ENCODE data around the gene DLGAP1. TPM values are rescaled to one million over a fixed set of nuclear protein-coding genes. Genes with fewer than 3 reads are reported as not detected.
A peak's percentile ranks its signal among the peaks of the same experiment; 100 is the strongest.
"Not testable (repeated sequence)": the region's sequence is repeated elsewhere in the genome, so short reads cannot be mapped to it uniquely, and the experiment has no call there.

Gene DLGAP1
- total RNA-seq, 6 experiments from 2014 or later: 0.09 to 0.31 (median 0.18) TPM; not detected in 2

GRCh38 chr18:3706279-3707097, 748.6 kb downstream of the DLGAP1 start:
- no peaks in the 10 kb centered on the region for H3K9me3 ChIP-seq
- H3K4me1 ChIP-seq: peaks cover 0 to 10% (median 0%) of the 10 kb centered on the region in 4 donors
- no peak overlapping the region for H3K4me3 ChIP-seq
- ATAC-seq (peak; percentile 17 to 49 (median 37)), DNase-seq (no peak)
- intact Hi-C loops (cut with DNase I): no loop called here
- H3K27ac ChIP-seq: no peak overlapping the region
- no peaks in the 10 kb centered on the region for H3K27me3 ChIP-seq
- WGBS (ENCODE audit: insufficient coverage, low coverage, low lambda C conversion rate, missing lambda C conversion rate): 47% methylated on average over 9 of the region's 9 CpGs
- no peaks in the 10 kb centered on the region for H3K36me3 ChIP-seq
- no peak for TF ChIP-seq POLR2A (IDR thresholded peaks at IDR 0.05)
- TF ChIP-seq, protein P1, sequence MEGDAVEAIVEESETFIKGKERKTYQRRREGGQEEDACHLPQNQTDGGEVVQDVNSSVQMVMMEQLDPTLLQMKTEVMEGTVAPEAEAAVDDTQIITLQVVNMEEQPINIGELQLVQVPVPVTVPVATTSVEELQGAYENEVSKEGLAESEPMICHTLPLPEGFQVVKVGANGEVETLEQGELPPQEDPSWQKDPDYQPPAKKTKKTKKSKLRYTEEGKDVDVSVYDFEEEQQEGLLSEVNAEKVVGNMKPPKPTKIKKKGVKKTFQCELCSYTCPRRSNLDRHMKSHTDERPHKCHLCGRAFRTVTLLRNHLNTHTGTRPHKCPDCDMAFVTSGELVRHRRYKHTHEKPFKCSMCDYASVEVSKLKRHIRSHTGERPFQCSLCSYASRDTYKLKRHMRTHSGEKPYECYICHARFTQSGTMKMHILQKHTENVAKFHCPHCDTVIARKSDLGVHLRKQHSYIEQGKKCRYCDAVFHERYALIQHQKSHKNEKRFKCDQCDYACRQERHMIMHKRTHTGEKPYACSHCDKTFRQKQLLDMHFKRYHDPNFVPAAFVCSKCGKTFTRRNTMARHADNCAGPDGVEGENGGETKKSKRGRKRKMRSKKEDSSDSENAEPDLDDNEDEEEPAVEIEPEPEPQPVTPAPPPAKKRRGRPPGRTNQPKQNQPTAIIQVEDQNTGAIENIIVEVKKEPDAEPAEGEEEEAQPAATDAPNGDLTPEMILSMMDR (IDR thresholded peaks at IDR 0.05): no peak

DNA sequence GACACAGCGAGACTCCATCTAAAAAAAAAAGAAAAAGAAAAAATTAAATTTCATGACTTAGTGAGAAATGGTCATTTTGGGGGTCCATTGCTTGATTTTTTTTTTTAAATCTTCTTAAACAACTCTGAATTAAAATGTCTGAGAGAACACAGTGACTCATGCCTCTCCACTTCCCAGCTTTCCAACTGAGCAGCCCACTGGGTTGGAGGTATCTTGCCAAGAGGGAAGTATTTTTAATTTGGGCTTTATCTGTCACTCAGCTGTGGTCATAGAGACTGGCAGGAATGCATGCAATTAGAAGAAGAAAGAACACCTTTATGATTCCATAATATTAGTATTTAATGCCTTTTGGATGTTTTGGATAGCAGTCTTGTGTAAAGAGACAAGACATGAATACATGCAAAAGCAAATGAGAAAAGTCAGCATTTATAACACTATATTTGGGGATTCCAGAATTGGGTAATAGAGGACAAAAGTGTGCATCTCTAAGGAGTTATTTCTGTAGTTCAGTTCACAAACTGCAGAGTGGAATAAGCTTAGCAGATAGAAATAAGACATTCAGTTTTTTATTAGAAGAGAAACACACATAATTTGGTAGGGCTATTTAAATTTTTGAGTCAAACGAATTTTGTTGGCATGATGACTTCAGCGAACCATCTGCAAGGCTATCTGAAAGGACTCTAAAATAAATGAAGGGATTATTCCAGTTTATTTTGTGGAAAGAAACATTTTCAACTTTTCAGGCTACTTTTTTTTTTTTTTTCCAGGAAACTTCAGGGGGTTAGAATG, 750.4 kb downstream of the DLGAP1 start:
- no peak for DNase-seq
- WGBS (ENCODE audit: insufficient coverage, low coverage, low lambda C conversion rate, missing lambda C conversion rate): 75% methylated on average over 3 of the region's 3 CpGs
- intact Hi-C loops (cut with DNase I): no loop called here

DNA sequence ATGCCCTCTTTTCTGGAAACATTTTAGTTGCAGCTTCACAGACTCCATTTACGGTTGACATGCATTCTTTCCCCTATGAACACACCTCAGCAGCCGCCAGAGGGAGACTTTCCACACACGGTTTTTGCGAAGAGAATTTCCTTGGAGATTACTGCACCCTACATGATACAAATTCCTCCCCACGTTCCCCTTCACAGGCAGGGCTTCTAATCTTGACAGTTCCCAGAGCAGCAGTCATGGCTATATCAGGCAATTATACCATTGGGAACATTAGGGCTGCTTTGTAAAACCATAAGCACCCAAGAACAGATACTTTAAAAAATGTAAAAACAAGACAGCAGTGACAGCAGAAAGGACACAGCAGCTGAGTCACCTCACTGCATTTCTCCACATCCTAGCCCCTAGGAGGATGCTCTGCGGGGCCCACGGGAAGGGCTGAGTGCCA, 751.4 kb downstream of the DLGAP1 start:
- Histone ChIP-seq H3K9me3 (no peaks in the 10 kb centered on the region), H3K27ac (no peak overlapping the region), H3K4me3 (no peak overlapping the region), H3K36me3 (no peaks in the 10 kb centered on the region), H3K4me1 (no peaks in the 10 kb centered on the region), H3K27me3 (no peaks in the 10 kb centered on the region)
- intact Hi-C loops (cut with DNase I): no loop called here
- peak; percentile 80 to 81 (median 81) for ATAC-seq
- DNase-seq: peak; percentile 55 to 62 (median 59)
- TF ChIP-seq, protein P1 (IDR thresholded peaks at IDR 0.05): peak; percentile 63 to 73 (median 69)
- TF ChIP-seq POLR2A (IDR thresholded peaks at IDR 0.05): no peak
- WGBS (ENCODE audit: insufficient coverage, low coverage, low lambda C conversion rate, missing lambda C conversion rate): 5% methylated on average over 7 of the region's 7 CpGs

More for the DNA sequence above, 750.4 kb downstream of the DLGAP1 start:
- no peaks in the 10 kb centered on the region for H3K4me1 ChIP-seq
- no peak for TF ChIP-seq POLR2A (IDR thresholded peaks at IDR 0.05)
- TF ChIP-seq, protein P1 (IDR thresholded peaks at IDR 0.05): no peak
- H3K9me3 ChIP-seq: no peaks in the 10 kb centered on the region
- no peak overlapping the region for H3K4me3 ChIP-seq
- no peak for ATAC-seq
- H3K27me3 ChIP-seq: no peaks in the 10 kb centered on the region
- no peak overlapping the region for H3K27ac ChIP-seq
- no peaks in the 10 kb centered on the region for H3K36me3 ChIP-seq

GRCh38 chr18:3699707-3700567, 755.2 kb downstream of the DLGAP1 start:
- H3K27ac ChIP-seq; H3K4me3 ChIP-seq; H3K9me3 ChIP-seq; H3K27me3 ChIP-seq; H3K36me3 ChIP-seq; intact Hi-C loops (cut with DNase I); H3K4me1 ChIP-seq: not testable (repeated sequence)
- WGBS (ENCODE audit: insufficient coverage, low coverage, low lambda C conversion rate, missing lambda C conversion rate): 41% methylated on average over 5 of the region's 16 CpGs
- DNase-seq (peak in 1 of 3 donors; percentile 56), ATAC-seq (peak; percentile 38 to 81 (median 77))
- peak; percentile 23 for TF ChIP-seq POLR2A (IDR thresholded peaks at IDR 0.05)

DNA sequence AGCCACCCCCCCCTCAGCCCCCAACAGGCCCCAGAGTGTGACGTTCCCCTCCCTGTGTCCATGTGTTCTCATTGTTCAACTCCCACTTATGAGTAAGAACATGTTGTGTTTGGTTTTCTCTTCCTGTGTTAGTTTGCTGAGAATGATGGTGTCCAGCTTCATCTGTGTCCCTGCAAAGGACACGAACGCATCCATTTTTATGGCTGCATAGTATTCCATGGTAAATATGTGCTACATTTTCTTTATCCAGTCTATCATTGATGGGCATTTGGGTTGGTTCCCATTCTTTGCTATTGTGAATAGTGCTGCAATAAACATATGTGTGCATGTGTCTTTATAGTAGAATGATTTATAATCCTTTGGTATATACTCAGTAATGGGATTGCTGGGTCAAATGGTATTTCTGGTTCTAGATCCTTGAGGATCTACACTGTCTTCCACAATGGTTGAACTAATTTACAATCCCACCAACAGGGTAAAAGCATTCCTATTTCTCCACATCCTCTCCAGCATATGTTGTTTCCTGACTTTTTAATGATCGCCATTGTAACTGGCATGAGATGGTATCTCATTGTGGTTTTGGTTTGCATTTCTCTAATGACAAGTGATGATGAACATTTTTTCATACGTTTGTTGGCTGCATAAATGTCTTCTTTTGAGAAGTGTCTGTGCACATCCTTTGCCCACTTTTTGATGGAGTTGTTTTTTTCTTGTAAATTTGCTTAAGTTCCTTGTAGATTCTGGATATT, 760.9 kb downstream of the DLGAP1 start:
- WGBS (ENCODE audit: insufficient coverage, low coverage, low lambda C conversion rate, missing lambda C conversion rate): 74% methylated on average over 5 of the region's 5 CpGs
- DNase-seq; H3K4me1 ChIP-seq; intact Hi-C loops (cut with DNase I); H3K27me3 ChIP-seq; H3K9me3 ChIP-seq; H3K4me3 ChIP-seq; ATAC-seq; H3K36me3 ChIP-seq; H3K27ac ChIP-seq: not testable (repeated sequence)

All from right lobe of liver (tissue), 6 donors.